Activated CD4-positive, CD25-positive, alpha-beta regulatory T cell (primary cell): ENCODE data around the gene ADCK2.
"Not testable (repeated sequence)": the region's sequence is repeated elsewhere in the genome, so short reads cannot be mapped to it uniquely, and the experiment has no call there.

Experiments
- DNase-seq, 4 experiments: peaks; one replicate each; lab custom pipeline; 2025; lab: John Stamatoyannopoulos, UW

Gene ADCK2

GRCh38 chr7:140695381-140695780 lies 22.6 kb downstream of the ADCK2 start:
- no peak for DNase-seq

GRCh38 chr7:140696024-140696679 lies 23.4 kb downstream of the ADCK2 start:
- DNase-seq, result peak in 3 of 4 experiments; percentile 83 to 88 (median 86)

GRCh38 chr7:140696680-140697446 lies 24.1 kb downstream of the ADCK2 start, which contains the start of gene NDUFB2:
NDUFB2 (plus strand) TSS chr7:140696708; CDS start chr7:140696745, 37 bp downstream.
- peak; percentile 60 to 85 (median 65) for DNase-seq

GRCh38 chr7:140697447-140698143 lies 24.9 kb downstream of the ADCK2 start:
- DNase-seq, result no peak

- DNase-seq, result no peak
These were observed 25.7 kb downstream of the ADCK2 start for GRCh38 chr7:140698477-140698876.

GRCh38 chr7:140702774-140703173 lies 30.0 kb downstream of the ADCK2 start:
- DNase-seq, result no peak

- no peak for DNase-seq
These were observed 31.5 kb downstream of the ADCK2 start for GRCh38 chr7:140704205-140704604.

GRCh38 chr7:140707132-140707531 lies 34.4 kb downstream of the ADCK2 start:
- no peak for DNase-seq

- not testable (repeated sequence) for DNase-seq
These were observed 36.0 kb downstream of the ADCK2 start for GRCh38 chr7:140708764-140709163.

GRCh38 chr7:140712392-140712791 lies 39.6 kb downstream of the ADCK2 start:
- DNase-seq, result not testable (repeated sequence)

- no peak for DNase-seq
These were observed 41.7 kb downstream of the ADCK2 start for GRCh38 chr7:140714331-140715040.

- no peak for DNase-seq
These were observed 47.0 kb downstream of the ADCK2 start for GRCh38 chr7:140719721-140720120.

- DNase-seq, result no peak
These were observed 49.5 kb downstream of the ADCK2 start for GRCh38 chr7:140722254-140722653.

- DNase-seq, result peak in 2 of 4 experiments; percentile 4 to 12
These were observed 50.3 kb downstream of the ADCK2 start for GRCh38 chr7:140723006-140723405.

GRCh38 chr7:140723574-140723973 lies 50.8 kb downstream of the ADCK2 start:
- DNase-seq, result no peak

- no peak for DNase-seq
These were observed 52.0 kb downstream of the ADCK2 start for GRCh38 chr7:140724706-140725105.

- no peak for DNase-seq
These were observed 53.5 kb downstream of the ADCK2 start for GRCh38 chr7:140726281-140726680.

GRCh38 chr7:140732416-140732815 lies 59.7 kb downstream of the ADCK2 start:
- no peak for DNase-seq

GRCh38 chr7:140734096-140734495 lies 61.4 kb downstream of the ADCK2 start:
- no peak for DNase-seq

- DNase-seq, result no peak
These were observed 62.0 kb downstream of the ADCK2 start for GRCh38 chr7:140734729-140735128.

GRCh38 chr7:140738280-140738679 lies 65.5 kb downstream of the ADCK2 start:
- no peak for DNase-seq

- DNase-seq, result not testable (repeated sequence)
These were observed 70.5 kb downstream of the ADCK2 start for GRCh38 chr7:140743255-140743654.
